Measurements from ENCODE around the gene FRS2.

GRCh38 chr12:69511016-69511415, 40.8 kb downstream of the FRS2 start:
- TF ChIP-seq CTCF (IDR thresholded peaks at IDR 0.05) (no peak), POLR2A (IDR thresholded peaks at IDR 0.05) (no peak)
